Renal cortex interstitium (tissue), 11 donors: ENCODE data around the gene KRTAP10-6. TPM values are rescaled to one million over a fixed set of nuclear protein-coding genes. Genes with fewer than 3 reads are reported as not detected.
"Not testable (repeated sequence)": the region's sequence is repeated elsewhere in the genome, so short reads cannot be mapped to it uniquely, and the experiment has no call there.

ENCODE experiments used
- DNase-seq, 11 donors: peaks; one replicate each; pipeline ENCODE4 v3.0.0-alpha.2; 2013; ENCODE audit warnings: low read depth in 9 of 11, low spot score in 4 of 11; ENCODE audit errors: extremely low read depth in 1 of 11
- polyA plus RNA-seq, 3 donors: library from polyadenylated mRNA; unstranded; fragments of 120-200 nt; gene quantifications; one replicate each; pipeline ENCODE4 v1.2.1, GENCODE V29; 2013; ENCODE audit not compliant: insufficient read length in 3 of 3

KRTAP10-6 gene
- polyA plus RNA-seq, 3 donors: not detected

DNA sequence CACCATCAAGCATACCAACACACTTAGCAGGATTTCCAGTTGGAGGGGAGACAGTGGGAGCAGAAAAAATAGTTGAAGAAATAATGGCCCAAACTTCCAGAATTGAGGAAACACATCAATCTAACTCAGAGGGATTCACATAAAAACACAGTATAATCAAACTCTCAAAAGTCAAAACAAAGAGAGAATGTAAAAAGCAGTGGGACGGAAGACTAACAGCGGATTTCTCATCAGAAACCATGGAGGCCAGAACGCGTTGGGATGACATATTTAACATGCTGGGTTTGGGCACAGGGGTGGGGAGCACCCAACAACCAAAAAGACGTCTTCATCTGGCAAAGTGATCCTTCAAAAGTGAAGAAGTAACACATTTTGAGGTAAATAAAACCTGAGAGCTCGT is 27.6 kb upstream of the KRTAP10-6 start:
- DNase-seq: no peak

DNA sequence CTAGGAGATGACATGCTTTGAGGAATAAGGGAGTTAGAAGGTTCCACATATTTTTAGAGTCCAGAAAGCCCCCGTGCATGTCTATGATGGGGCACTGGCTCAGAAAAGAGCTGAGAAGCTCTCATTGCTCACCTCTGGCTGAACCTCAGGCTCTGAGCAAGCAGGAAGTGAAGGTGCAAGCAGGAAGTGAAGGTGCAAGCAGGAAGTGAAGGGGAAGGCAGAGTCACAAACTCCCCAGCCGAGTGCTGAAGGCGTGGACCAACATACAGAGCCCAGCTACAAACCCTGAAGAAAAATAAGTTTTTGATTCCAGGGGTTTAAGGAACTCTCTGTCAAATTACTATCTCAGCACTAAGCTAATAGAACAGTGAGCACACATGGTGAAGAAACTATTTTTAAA is 26.6 kb upstream of the KRTAP10-6 start:
- no peak for DNase-seq

GRCh38 chr21:44618504-44618903 is 26.2 kb upstream of the KRTAP10-6 start:
- DNase-seq: no peak

GRCh38 chr21:44617071-44617501 is 24.8 kb upstream of the KRTAP10-6 start:
- no peak for DNase-seq

DNA sequence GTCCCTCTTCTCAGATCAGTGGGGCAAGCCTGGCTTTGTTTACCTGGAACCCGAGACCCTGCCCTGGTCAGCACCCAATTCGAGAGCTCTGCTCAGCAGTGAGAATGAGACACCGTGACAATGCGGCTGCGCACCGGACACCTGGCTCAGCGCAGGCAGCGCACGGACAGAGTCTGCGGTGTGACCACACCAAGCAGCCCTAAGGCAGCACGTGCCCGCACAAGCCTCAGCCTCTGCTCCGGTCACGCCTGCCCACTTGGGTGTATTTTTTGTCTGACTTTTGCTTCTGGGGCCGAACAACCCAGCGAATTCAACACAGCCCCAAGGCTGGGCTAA is 24.3 kb upstream of the KRTAP10-6 start:
- DNase-seq: no peak

DNA sequence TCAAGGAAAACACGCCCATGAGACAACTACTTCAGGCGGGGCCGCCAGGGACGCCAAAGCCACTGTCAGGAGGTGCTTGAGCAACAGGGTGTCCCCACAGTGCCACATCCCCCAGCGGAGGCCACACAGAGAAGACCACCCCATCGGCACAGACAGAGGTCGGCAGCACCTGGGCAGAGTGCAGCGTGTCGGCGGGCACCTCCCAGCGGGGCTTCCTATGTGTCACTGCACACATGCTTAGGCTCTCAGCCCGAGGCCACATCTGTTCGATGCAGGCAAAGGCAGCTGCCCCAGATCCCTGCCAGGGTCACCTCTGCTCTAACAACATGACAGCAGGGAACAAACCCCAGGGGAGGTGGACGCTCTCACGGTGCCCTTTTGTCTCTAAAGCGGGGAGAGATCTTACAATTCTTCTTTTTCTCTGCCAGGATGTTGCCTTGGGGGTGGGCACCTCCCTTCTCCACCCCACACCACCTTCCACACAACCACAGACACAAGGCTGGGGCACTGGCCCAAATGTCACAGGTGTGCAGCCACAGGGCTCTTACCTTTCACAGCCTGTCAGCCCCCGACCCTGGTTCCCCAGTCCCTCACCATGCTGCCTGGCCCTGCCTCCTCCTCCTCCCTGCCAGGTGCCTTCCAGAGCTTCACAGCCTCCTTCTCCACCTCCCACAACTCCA is 23.7 kb upstream of the KRTAP10-6 start:
- DNase-seq: no peak

GRCh38 chr21:44615466-44615865 is 23.2 kb upstream of the KRTAP10-6 start:
- no peak for DNase-seq

DNA sequence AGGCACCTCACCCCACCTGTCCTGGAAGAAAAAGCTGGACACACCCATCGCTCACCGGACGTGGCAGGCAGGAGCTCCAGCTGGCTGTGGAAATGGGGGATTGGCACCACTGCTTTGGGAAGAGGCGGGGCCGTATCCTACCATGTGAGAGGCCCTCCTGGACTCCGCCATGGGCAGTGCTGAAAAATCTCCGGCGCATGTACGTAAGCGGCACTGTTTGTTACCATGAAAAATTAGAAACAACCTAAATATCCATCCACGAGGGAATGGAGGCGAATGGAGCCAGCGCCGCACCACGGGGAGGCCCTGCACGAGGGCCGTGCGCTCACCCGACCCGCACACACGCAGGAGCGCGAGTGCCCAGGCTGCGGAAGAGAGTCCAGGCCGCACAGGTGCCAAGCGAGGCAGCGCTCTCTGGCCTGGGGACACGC is 22.7 kb upstream of the KRTAP10-6 start:
- DNase-seq: no peak

- DNase-seq: no peak
Observed at GRCh38 chr21:44614161-44614631, 21.9 kb upstream of the KRTAP10-6 start.

DNA sequence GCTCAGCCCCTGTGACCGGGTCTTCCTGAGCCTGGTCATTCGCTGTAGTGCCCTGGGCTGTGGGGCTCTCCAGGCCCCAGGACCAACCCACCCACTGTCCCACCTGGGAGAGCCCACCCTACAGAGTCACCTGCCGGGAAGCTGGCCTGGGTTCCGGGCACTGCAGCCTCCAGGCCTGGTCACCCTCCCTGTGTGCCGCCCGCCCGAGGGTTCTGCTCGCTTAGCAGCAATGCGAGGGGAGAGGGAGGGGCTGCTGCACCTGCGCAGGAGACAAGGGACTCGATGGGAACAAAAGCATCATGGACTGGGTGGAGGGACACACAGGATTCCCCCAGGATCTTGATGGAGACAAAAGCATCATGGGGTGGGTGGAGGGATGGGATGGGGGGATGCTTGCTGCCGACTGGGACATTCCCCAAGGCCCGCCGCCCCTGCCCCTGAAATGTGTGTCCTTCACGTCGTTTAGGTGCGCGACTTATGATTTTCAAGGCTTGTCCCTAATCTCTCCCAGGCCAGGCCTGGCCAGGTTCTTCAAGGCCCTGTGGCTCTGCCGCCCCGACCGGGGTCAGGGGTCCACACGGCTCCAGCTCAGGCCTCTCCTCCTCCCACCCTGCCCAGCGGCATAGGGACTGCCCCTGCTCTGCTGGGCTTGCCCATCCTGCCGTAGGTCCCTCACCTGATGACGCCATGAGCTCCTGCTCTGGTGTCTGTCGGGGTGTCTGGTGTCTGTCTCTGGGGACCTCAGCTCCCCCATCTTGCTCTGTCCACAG is 21.3 kb upstream of the KRTAP10-6 start:
- DNase-seq: no peak

GRCh38 chr21:44612669-44613229 is 20.4 kb upstream of the KRTAP10-6 start:
- no peak for DNase-seq

DNA sequence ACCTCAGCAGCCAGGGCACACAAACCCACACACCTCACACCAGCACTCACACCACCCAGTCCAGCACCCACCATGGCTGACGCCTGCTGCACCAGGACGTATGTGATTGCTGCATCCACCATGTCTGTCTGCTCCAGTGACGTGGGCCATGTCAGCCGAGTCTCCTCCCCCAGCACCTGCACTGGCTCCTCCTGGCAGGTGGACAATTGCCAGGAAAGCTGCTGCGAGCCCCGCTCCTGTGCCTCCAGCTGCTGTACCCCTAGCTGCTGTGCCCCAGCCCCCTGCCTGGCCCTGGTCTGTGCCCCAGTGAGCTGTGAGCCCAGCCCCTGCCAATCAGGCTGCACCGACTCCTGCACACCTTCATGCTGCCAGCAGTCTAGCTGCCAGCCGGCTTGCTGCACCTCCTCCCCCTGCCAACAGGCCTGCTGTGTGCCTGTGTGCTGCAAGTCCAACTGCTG is 19.8 kb upstream of the KRTAP10-6 start, which contains the start of gene KRTAP10-8:
TSS of gene KRTAP10-8 (plus strand) at position 51 of the 458 bp plus-strand sequence. CDS start at position 73, 22 bp downstream.
- no peak for DNase-seq

GRCh38 chr21:44611551-44611950 is 19.2 kb upstream of the KRTAP10-6 start:
- no peak for DNase-seq

DNA sequence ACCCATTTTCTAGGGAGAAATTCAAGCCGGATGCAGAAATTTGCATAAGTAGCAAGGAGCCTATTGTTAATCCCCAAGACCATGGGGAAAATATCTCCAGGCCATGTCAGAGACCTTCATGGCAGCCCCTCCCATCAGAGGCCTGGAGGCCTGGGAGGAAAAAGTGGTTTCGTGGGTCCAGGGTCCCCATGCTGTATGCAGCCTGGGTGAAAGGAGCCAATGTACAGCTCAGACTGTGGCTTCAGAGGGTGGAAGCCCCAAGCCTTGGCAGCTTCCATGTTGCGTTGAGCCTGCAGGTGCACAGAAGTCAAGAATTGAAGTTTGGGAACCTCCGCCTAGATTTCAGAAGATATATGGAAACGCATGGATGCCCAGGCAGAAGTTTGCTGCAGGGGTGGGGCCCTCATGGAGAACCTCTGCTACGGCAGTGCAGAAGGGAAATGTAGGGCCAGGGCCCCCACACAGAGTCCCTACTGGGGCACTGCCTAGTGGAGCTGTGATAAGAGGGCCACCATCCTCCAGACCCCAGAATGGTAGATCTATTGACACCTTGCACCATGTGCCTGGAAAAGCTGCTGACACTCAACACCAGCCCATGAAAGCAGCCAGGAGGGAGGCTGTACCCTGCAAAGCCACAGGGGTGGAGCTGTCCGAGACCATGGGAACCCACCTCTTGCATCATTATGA is 18.0 kb upstream of the KRTAP10-6 start:
- not testable (repeated sequence) for DNase-seq

- DNase-seq: no peak
Observed at GRCh38 chr21:44609193-44609592, 16.9 kb upstream of the KRTAP10-6 start.

DNA sequence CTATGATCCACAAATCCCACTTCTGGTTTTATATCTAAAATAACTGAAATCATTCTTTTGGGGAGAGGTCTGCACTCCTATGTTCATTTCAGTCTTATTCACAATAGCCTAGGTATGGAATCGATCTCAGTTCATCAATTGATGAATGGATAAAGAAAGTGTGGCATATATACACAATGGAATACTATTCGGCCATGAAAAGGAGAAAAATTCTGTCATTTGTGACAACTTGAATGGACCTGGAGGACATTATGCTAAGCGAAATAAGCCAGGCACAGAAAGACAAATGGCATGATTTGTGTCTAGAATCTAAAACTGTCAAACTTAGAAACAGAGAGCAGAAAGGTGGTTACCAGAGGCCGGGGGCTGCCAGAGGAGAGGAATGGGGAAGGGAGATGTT is 14.2 kb upstream of the KRTAP10-6 start:
- no peak for DNase-seq

DNA sequence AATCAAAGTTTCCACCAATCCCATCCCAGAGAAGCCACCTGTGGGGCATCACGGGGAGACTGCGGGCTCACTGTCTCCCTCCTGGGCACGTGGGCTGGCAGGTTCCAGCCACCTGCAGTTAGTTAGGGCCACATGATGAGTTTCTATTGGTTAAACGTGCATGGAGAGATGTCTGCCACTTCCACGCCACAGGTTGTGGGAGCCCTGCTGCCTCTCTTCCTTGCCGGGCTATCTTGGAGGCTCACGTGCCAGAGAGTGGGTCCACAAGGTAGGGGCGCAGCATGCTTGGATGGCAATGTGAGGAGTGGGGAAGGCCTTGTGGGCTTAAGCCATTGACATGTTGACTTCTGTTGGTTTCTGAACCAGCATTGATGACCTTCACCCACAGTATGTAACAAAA is 11.6 kb upstream of the KRTAP10-6 start:
- DNase-seq: no peak

GRCh38 chr21:44603109-44603875 is 11.0 kb upstream of the KRTAP10-6 start:
- DNase-seq: no peak

GRCh38 chr21:44602463-44602850 is 10.2 kb upstream of the KRTAP10-6 start:
- DNase-seq: no peak
